Hepatic stellate cell (primary cell): ENCODE data around the gene SSC4D.

Source experiments
- DNase-seq: peaks from one replicate; pipeline ENCODE4 v3.0.0; 2011; ENCODE audit warnings: low spot score

SSC4D gene

GRCh38 chr7:76354516-76354915 lies 55.0 kb downstream of the SSC4D start:
- no peak for DNase-seq

GRCh38 chr7:76353744-76354143 lies 55.8 kb downstream of the SSC4D start:
- no peak for DNase-seq

GRCh38 chr7:76352193-76352592 lies 57.3 kb downstream of the SSC4D start:
- peak; percentile 14 for DNase-seq

- no peak for DNase-seq
Measured at GRCh38 chr7:76351372-76351771, 58.1 kb downstream of the SSC4D start.

- no peak for DNase-seq
Measured at GRCh38 chr7:76349313-76349885, 60.1 kb downstream of the SSC4D start.

GRCh38 chr7:76347710-76348109 lies 61.8 kb downstream of the SSC4D start:
- no peak for DNase-seq

GRCh38 chr7:76346778-76347177 lies 62.7 kb downstream of the SSC4D start:
- DNase-seq, result peak; percentile 51

- DNase-seq, result no peak
Measured at GRCh38 chr7:76346097-76346496, 63.4 kb downstream of the SSC4D start.

GRCh38 chr7:76343931-76344321 lies 65.6 kb downstream of the SSC4D start:
- no peak for DNase-seq

- no peak for DNase-seq
Measured at GRCh38 chr7:76343294-76343930, 66.1 kb downstream of the SSC4D start.

GRCh38 chr7:76342222-76342621 lies 67.3 kb downstream of the SSC4D start:
- no peak for DNase-seq

- peak; percentile 57 for DNase-seq
Measured at GRCh38 chr7:76340617-76341131, 68.8 kb downstream of the SSC4D start.
